HG02884 (cell line): ENCODE results near the gene PRDM16.

Experiments
- ATAC-seq: cut with Tn5 transposase; IDR thresholded peaks from one replicate; pipeline ENCODE4 v1.9.1; 2021; ENCODE audit warnings: mild to moderate bottlenecking, moderate library complexity; ENCODE audit not compliant: unreplicated experiment

PRDM16 gene

GRCh38 chr1:3476666-3477065, 407.7 kb downstream of the PRDM16 start:
- ATAC-seq = no peak

DNA sequence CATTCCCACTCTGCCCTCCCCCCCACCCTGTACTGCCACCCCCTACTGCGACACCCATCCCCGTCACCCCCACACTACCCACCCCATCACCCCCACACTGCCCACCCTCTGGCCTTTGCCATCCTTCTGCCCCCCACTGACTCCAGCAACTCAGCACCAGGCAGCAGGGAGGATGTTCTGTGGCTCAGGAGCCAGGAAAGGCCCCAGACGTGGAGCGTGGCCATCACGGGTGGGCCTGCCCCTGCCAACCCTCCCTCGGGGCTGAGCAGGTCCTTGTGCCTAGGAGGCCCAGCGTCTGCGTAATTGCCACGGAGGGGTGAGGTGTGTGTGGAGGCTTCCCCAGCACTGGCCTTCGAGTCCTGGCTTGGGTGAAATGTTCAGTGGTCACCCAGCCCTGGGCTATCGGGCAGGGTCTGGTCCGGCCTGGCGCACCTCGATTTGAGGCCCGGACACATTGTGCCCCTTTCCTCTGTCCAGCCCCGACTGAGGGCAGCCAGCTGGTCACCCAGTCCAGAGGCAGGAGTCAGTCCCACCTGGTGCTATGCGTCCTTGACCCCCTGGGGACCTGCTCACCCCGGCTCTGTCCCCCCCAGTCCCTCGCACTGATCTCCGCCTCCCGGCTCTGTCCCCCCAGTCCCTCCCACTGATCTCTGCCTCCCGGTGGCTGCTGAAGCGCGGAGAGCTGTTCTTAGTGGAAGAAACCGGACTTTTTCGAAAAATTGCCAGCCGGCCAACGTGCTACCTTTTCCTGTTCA, 408.4 kb downstream of the PRDM16 start:
- no peak for ATAC-seq

DNA sequence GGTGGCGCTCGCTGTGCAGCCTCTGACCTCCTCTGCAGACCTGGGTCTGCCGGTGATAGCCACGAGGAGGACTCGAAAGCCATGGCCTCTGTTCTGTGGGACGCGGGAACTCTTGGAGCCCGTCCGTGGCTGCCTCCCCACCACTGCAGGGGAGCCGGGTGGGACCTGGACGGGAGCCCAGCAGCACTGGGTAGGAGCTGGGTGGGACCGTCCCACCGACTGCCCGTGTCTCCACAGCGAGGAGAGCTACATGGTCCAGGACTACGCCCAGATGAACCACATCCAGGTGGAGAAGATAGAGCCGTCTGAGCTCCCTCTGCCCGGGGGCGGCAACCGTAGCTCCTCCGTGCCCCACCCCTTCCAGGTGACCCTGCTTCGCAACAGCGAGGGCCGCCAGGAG, 409.2 kb downstream of the PRDM16 start:
- no peak for ATAC-seq

DNA sequence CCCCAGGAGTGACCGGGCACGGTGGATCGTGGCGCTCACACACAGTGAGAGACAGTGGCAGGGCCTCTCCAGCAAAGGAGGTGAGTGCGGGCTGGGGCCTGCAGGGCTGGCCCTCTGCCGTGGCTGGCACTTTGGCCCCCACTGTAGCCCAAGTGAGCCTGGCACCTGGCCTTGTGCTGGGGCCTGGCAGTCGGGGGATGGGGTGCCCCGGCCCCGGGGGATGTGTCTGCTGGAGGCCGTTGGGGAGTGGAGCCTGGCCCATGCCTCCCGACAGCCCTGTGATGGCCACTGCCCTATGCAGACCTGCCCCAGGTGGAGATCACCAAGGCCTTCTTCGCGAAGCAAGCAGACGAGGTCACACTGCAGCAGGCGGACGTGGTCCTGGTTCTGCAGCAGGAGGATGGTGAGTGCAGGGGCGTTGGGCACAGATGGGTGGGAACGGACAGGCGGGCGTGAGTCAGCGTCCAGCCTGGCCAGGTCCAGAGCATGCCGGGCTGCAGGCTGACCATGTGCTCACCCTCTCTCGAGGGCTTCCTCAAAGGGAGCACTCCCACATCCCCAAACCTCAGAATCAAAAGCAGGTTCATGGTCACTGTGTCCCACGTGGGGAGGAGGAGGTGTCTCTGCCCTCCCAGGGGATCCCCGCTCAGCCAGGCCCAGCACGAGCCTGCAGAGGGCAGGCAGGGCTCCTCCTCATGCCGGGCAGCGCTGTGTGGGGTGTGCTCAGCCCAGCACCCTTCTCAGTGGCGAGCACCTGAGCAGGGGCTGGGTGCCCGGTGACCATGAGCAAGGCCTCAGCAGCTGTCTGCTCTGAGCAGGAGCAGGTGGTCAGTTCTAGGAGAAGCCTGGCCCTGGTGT, 410.7 kb downstream of the PRDM16 start:
- no peak for ATAC-seq

- no peak for ATAC-seq
Observed at GRCh38 chr1:3480369-3480719, 411.3 kb downstream of the PRDM16 start.

- ATAC-seq = no peak
Observed at GRCh38 chr1:3481046-3481445, 412.0 kb downstream of the PRDM16 start.

- ATAC-seq = no peak
Observed at GRCh38 chr1:3481836-3482375, 412.9 kb downstream of the PRDM16 start.

GRCh38 chr1:3482378-3482849, 413.4 kb downstream of the PRDM16 start:
- no peak for ATAC-seq

DNA sequence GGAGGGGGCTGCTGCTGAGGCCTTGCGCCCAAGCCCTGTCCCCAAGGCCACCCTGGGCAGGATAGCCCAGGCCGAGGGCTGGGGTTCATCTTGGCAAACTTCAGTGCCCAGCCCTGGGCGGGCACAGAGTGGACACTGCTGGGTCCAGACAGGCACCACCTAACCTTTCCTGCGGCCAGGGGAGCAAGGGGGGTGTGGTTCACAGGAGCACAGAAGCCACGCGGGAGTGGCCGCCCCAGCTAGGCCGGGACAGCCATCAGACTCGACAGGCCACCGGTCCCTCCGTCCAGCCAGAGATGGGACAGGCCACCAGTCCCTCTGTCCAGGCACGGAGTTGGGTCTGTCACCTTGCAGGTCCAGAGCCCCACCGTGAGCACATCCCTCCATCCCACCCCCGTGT, 414.4 kb downstream of the PRDM16 start:
- ATAC-seq = no peak

DNA sequence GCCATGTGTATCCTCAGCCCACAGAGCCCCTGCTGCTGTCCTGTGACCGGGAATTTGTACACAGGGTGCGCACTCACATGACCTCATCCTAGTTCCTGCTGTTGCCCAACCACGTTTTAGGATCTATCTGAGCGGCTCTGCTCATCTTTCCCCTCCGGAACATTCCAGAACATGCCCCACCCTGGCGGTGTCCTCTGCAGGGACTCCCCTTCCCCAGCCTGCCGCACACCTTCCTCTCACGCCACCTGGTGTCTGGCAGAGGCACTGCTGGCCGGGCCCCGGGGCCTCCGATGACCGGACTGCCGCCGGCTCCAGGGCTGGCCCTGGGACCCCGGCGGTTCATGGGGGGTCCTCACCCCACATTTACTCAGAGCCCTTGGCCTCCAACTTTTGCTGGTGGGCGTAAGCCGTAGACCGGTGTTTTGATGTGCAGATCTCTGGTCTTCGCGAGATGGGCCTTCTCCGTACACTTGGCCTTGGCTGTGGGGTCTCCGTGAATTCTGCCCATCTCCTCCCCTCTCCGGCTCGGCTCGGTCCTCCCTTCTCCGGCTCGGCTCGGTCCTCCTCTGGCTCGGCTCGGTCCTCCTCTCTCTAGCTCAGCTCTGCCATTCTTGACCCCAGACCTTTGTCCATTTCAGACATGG, 414.9 kb downstream of the PRDM16 start:
- no peak for ATAC-seq

- ATAC-seq = no peak
Observed at GRCh38 chr1:3485016-3485415, 416.0 kb downstream of the PRDM16 start.
